HG02610 (cell line): ENCODE data around the gene C13orf46.

ENCODE experiments used
- ATAC-seq: cut with Tn5 transposase; IDR thresholded peaks from one replicate; pipeline ENCODE4 v1.9.1; 2021; ENCODE audit warnings: mild to moderate bottlenecking, moderate library complexity; ENCODE audit not compliant: unreplicated experiment

The C13orf46 gene

GRCh38 chr13:113926951-113927660, 46.8 kb downstream of the C13orf46 start:
- ATAC-seq = no peak

- no peak for ATAC-seq
Observed at GRCh38 chr13:113926301-113926761, 47.5 kb downstream of the C13orf46 start.

- ATAC-seq = no peak
Observed at GRCh38 chr13:113924184-113924901, 49.5 kb downstream of the C13orf46 start.

- ATAC-seq = no peak
Observed at GRCh38 chr13:113923376-113924063, 50.4 kb downstream of the C13orf46 start.

- ATAC-seq = no peak
Observed at GRCh38 chr13:113922412-113923118, 51.3 kb downstream of the C13orf46 start.

GRCh38 chr13:113921763-113922162, 52.1 kb downstream of the C13orf46 start:
- ATAC-seq = no peak

GRCh38 chr13:113920606-113921286, 53.1 kb downstream of the C13orf46 start:
- no peak for ATAC-seq

- no peak for ATAC-seq
Observed at GRCh38 chr13:113919761-113920559, 53.9 kb downstream of the C13orf46 start.

GRCh38 chr13:113918981-113919701, 54.7 kb downstream of the C13orf46 start:
- ATAC-seq = no peak

GRCh38 chr13:113918580-113918979, 55.3 kb downstream of the C13orf46 start:
- no peak for ATAC-seq

GRCh38 chr13:113917594-113918371, 56.1 kb downstream of the C13orf46 start:
- no peak for ATAC-seq

GRCh38 chr13:113917096-113917495, 56.8 kb downstream of the C13orf46 start:
- no peak for ATAC-seq

GRCh38 chr13:113916330-113916815, 57.5 kb downstream of the C13orf46 start:
- ATAC-seq = no peak

- ATAC-seq = no peak
Observed at GRCh38 chr13:113915786-113916329, 58.0 kb downstream of the C13orf46 start.

- ATAC-seq = no peak
Observed at GRCh38 chr13:113915012-113915763, 58.7 kb downstream of the C13orf46 start.

GRCh38 chr13:113914333-113915011, 59.4 kb downstream of the C13orf46 start:
- ATAC-seq = no peak
